Measurements from ENCODE around the gene TNFAIP8.

- TF ChIP-seq CTCF (IDR thresholded peaks at IDR 0.05), result no peak
- TF ChIP-seq POLR2A (IDR thresholded peaks at IDR 0.05), result no peak
- TF ChIP-seq EP300 (IDR thresholded peaks at IDR 0.05), result no peak
Measured at GRCh38 chr5:119385536-119386128, 29.8 kb downstream of the TNFAIP8 start.

All from ovary (tissue), 3 donors.